ENCODE measurements around the gene ATP2B1. TPM values are rescaled to one million over a fixed set of nuclear protein-coding genes. Genes with fewer than 3 reads are reported as not detected.

Gene ATP2B1
- total and polyA plus RNA-seq, 2 of the 13 experiments (the other 11 are each of a cell fraction or from before 2014, with no cell fraction given): 12.1 to 60.2 TPM

DNA sequence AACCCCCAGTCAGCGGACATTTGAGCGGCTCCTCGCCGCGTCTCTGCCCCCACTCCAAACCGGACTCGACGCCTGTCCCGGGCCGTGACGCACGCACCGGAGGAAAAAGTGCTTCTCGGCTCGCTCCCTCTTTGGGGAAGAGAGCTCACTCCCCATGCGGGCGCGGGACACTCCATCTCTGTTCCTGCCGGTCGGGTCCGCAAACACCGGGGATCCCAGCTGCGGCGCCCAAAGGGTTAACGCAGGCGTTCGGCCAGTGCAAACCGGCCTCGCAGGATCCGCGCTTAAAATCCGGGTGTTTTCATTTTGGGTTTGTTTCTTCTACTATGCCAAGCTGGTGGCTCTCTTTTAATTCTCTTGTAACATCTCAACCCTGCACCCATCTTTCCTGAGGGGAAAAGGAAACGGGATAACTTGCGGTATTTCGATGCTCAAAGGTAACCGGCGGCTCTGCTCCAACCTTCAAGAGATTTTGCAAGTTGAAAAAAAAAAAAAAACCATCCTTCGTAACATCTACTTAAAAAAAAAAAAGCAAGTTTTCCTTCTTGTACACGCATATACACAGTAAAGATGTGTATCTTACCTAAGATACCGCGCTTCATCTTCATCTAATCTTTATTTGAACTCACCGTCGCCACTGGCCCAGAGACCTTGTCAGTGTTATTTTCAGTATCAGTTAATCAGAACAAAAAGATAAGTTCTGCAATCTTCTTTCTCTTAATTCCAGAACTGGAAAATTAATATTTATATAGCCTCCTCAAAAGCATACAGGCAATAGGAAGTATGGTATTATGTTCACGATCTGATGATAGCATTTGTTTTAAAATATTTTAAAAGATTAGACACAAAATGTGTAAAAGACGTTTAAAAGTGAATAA is 1.6 kb upstream of the ATP2B1 start (continued):
- 0 out of 2 replicates have a peak, but pooled peaks have one; percentile 22 for TF ChIP-seq ZNF598 (CRISPR knock-in tag; IDR thresholded peaks at IDR 0.05; ENCODE audit: borderline replicate concordance)
- no peak; the same call in none of the 2 replicates for TF ChIP-seq ARHGAP35 (CRISPR knock-in tag; IDR thresholded peaks at IDR 0.05; ENCODE audit: borderline replicate concordance)
- peak; percentile 16; the same call in 1 of the 2 replicates for TF ChIP-seq KLF6 (CRISPR knock-in tag; IDR thresholded peaks at IDR 0.05)
- no peak for TF ChIP-seq TAF15 (IDR thresholded peaks at IDR 0.05; ENCODE audit: low read depth, low read length, poor library complexity, severe bottlenecking)
- TF ChIP-seq NR2F1 (CRISPR knock-in tag; IDR thresholded peaks at IDR 0.05): no peak
- TF ChIP-seq ZNF44 (CRISPR knock-in tag; IDR thresholded peaks at IDR 0.05): no peak
- no peak for TF ChIP-seq ZBTB7B (CRISPR knock-in tag; IDR thresholded peaks at IDR 0.05)
- peak; percentile 12; the same call in 1 of the 2 replicates for TF ChIP-seq GATAD2A (CRISPR knock-in tag; IDR thresholded peaks at IDR 0.05)
- no peak for TF ChIP-seq ZNF33A (CRISPR knock-in tag; IDR thresholded peaks at IDR 0.05; ENCODE audit: borderline replicate concordance)
- TF ChIP-seq, protein P1, sequence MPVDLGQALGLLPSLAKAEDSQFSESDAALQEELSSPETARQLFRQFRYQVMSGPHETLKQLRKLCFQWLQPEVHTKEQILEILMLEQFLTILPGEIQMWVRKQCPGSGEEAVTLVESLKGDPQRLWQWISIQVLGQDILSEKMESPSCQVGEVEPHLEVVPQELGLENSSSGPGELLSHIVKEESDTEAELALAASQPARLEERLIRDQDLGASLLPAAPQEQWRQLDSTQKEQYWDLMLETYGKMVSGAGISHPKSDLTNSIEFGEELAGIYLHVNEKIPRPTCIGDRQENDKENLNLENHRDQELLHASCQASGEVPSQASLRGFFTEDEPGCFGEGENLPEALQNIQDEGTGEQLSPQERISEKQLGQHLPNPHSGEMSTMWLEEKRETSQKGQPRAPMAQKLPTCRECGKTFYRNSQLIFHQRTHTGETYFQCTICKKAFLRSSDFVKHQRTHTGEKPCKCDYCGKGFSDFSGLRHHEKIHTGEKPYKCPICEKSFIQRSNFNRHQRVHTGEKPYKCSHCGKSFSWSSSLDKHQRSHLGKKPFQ (CRISPR knock-in tag; IDR thresholded peaks at IDR 0.05; ENCODE audit: insufficient replicate concordance): peak; percentile 22
- no peak for TF ChIP-seq SOX6 (IDR thresholded peaks at IDR 0.05)
- TF ChIP-seq SOX6 (CRISPR knock-in tag; IDR thresholded peaks at IDR 0.05): peak; percentile 5; the same call in 1 of the 2 replicates
- no peak; the same call in 1 of the 2 replicates for TF ChIP-seq MAF1 (CRISPR knock-in tag; IDR thresholded peaks at IDR 0.05; ENCODE audit: borderline replicate concordance)
- TF ChIP-seq, protein P2, sequence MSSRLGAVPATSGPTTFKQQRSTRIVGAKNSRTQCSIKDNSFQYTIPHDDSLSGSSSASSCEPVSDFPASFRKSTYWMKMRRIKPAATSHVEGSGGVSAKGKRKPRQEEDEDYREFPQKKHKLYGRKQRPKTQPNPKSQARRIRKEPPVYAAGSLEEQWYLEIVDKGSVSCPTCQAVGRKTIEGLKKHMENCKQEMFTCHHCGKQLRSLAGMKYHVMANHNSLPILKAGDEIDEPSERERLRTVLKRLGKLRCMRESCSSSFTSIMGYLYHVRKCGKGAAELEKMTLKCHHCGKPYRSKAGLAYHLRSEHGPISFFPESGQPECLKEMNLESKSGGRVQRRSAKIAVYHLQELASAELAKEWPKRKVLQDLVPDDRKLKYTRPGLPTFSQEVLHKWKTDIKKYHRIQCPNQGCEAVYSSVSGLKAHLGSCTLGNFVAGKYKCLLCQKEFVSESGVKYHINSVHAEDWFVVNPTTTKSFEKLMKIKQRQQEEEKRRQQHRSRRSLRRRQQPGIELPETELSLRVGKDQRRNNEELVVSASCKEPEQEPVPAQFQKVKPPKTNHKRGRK (CRISPR knock-in tag; IDR thresholded peaks at IDR 0.05): no peak
- peak; percentile 50; the same call in 1 of the 2 replicates for TF ChIP-seq ZNF83 (CRISPR knock-in tag; IDR thresholded peaks at IDR 0.05; ENCODE audit: borderline replicate concordance)
- no peak for TF ChIP-seq ZNF547 (CRISPR knock-in tag; IDR thresholded peaks at IDR 0.05)
- TF ChIP-seq, protein P3, sequence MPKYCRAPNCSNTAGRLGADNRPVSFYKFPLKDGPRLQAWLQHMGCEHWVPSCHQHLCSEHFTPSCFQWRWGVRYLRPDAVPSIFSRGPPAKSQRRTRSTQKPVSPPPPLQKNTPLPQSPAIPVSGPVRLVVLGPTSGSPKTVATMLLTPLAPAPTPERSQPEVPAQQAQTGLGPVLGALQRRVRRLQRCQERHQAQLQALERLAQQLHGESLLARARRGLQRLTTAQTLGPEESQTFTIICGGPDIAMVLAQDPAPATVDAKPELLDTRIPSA (CRISPR knock-in tag; IDR thresholded peaks at IDR 0.05; ENCODE audit: borderline replicate concordance): 0 out of 2 replicates have a peak, but pooled peaks have one; percentile 24
- TF ChIP-seq KAT7 (CRISPR knock-in tag; IDR thresholded peaks at IDR 0.05; ENCODE audit: borderline replicate concordance): 0 out of 2 replicates have a peak, but pooled peaks have one; percentile 4
- TF ChIP-seq ZNF256 (CRISPR knock-in tag; conservative IDR thresholded peaks at IDR 0.05): no peak
- no peak for TF ChIP-seq RCOR2 (CRISPR knock-in tag; IDR thresholded peaks at IDR 0.05)
- peak; percentile 41 for TF ChIP-seq ZNF883 (CRISPR knock-in tag; IDR thresholded peaks at IDR 0.05; ENCODE audit: not compliant biosample characterization)
- TF ChIP-seq, protein P4, sequence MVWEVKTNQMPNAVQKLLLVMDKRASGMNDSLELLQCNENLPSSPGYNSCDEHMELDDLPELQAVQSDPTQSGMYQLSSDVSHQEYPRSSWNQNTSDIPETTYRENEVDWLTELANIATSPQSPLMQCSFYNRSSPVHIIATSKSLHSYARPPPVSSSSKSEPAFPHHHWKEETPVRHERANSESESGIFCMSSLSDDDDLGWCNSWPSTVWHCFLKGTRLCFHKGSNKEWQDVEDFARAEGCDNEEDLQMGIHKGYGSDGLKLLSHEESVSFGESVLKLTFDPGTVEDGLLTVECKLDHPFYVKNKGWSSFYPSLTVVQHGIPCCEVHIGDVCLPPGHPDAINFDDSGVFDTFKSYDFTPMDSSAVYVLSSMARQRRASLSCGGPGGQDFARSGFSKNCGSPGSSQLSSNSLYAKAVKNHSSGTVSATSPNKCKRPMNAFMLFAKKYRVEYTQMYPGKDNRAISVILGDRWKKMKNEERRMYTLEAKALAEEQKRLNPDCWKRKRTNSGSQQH (CRISPR knock-in tag; IDR thresholded peaks at IDR 0.05; ENCODE audit: low read depth): no peak
- no peak for TF ChIP-seq REXO4 (CRISPR knock-in tag; IDR thresholded peaks at IDR 0.05; ENCODE audit: borderline replicate concordance)
- TF ChIP-seq GABPB1 (CRISPR knock-in tag; IDR thresholded peaks at IDR 0.05): no peak
